HG02623 (cell line): ENCODE data around the gene ALK.

ENCODE experiments used
- ATAC-seq: cut with Tn5 transposase; IDR thresholded peaks from one replicate; pipeline ENCODE4 v1.9.1; 2021; ENCODE audit warnings: moderate library complexity; ENCODE audit not compliant: unreplicated experiment

Gene ALK

DNA sequence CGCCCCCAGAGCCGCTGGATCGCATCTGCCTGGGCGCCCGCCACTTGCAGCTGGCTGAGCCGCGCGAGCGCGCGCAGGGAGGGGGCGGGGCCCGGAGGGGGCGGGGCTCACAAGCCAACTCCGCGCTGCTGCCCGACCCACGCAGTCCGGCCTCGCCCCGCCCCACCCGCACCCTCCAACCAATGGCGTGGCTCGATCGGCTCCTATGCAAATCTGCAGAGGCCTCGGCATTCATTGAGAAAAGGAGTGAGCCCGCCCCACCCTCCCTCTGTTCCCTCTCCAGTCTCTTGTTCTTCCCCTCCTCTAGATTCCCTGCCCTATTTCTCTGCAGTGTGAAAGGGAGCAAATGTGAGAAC, at the start of gene ALK:
Gene ALK (minus strand): TSS at position 27 of the 356 bp plus-strand sequence. CDS start 927 bp downstream, outside the sequence.
- no peak for ATAC-seq

DNA sequence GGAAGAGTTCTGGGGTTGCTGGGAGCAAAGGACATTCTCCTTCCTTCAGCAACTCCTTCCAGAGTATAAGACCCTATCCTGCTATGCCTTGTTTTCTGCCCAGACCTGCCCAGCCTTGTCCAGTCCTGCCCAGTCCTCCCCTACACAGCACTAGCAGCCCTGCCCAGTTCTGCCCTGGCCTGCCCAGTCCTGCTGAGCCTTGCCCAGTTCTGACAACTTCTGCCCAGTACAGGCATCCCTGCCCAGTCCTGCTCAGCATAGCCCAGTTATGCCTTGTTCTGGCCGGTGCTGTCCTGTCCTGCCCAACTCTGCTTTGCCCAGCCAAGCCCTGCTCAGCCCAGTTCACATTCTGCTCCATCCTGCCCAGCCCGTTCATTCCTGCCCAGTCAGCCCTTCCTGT, 44.9 kb upstream of the ALK start:
- ATAC-seq, result no peak

DNA sequence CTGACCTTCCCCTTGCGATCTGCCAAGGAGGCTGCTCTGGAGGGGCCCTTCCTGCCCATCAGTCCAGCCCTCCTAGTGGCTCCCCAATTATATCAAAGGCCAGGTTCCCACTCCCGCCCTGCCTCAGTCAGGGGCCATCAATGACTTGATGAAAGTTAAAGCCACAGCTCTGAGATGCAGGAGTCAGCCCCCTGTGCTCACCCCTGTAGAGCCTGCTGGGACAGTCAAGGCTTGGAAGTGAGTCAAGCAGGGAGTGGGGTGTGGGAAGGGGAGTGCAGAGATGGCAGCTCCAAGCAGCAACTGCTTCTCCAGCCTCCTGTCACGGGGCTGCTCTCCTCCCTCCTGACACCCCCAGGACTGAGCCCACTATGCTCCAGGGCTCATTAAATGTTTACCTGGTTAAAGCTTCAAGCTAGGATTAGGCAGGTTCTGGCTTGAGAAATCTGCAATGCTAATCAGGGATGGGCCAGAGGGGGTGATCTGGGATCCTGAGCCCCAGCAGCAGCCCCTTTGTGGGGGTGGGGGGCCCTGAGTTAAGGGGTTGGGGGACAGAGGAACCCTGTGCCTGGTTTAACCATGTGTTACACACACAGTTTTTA, 42.7 kb upstream of the ALK start:
- no peak for ATAC-seq

DNA sequence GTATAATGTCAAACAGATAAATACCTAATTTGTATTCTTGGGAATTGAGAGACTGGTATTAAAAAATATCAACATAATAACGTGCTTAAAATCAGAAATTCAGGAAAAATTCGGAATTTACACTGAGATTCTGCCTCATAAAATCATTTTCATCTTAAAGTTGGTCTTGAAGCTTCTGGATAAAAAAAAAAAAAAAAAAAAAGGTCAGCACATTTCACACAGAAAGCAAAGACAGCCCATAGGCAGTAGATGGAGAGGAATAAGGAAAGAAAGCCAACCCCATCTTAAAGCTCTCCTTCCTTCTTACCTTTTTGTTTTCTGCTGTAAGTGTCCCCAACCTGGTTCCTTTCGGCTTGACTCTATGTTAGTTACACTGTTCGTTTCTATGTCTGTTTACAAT, 41.5 kb upstream of the ALK start:
- no peak for ATAC-seq

DNA sequence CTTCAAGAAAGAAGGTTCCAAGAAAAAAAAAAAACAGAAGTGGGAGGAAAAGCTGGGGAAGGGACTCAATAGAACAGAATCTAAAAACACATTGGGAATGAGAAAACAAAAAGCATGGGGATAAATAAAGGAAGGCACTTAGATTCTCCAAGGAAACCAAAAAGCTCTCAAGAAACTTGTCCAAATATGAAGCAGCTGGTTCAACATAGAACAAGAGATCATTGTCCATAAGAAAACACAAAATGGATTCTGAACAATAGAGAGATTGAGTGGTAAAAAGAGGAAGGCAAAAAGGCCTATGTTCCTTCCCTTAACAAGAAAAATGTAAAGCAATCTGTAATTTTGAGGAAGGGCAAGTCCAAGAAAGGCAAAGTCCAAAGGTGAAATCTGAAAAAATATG, 32.9 kb upstream of the ALK start:
- no peak for ATAC-seq

DNA sequence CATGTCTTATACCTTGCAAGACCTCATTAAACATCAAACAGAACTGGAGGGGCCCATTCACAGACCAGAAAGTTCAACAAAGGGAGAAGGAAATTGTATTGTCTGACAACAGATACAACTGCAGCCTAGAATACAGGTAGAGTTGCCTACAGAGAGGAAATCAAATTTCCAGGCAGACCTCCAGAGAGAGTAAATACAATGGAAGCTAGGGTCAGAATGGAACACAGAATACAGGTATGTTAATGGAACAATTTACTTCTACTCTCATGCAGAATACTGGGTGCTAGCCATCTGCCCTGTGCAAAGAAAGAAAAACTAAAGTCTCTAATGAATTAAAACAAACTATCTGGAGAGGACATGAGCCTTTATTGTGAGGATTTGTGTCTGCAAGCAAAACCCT, 31.6 kb upstream of the ALK start:
- ATAC-seq, result no peak

DNA sequence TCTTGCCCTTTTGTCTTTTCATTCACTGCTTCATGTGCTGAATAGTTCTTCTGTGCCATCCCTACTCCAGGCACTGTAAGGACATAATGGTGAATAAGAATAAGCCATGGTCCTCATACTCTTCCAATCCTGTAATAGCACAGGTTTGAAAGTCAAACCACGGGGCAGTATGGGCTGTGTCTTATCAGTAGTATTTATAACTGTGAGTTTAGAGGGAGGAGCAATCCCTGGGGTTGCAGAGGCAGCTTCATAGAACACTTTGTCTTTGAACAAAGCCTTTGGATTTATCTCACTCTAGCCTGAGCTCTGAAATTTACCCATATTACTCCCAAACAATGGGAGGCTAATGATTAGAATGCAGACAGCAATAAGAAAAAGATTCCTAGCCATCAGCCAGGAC, 30.2 kb upstream of the ALK start:
- ATAC-seq, result no peak

DNA sequence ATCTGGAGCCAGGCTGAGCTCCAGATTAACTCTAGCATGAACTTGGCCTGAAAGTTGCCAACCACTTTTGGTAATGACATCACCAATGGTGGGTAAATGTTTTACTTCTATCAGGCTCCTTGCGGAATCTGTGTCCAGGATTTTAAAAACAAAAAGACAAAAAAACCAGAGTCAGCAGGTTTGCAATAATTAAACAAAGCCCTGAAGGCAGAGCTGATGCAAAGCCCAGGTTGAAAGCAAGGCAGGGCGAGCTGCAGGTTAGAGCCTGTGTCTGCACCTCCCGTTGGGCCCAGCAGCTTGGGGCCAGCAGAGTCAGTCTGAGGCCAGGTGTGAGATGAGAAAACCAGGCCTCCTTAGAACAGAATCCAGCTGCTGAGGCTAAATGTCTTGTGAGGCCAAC, 29.1 kb upstream of the ALK start:
- no peak for ATAC-seq

DNA sequence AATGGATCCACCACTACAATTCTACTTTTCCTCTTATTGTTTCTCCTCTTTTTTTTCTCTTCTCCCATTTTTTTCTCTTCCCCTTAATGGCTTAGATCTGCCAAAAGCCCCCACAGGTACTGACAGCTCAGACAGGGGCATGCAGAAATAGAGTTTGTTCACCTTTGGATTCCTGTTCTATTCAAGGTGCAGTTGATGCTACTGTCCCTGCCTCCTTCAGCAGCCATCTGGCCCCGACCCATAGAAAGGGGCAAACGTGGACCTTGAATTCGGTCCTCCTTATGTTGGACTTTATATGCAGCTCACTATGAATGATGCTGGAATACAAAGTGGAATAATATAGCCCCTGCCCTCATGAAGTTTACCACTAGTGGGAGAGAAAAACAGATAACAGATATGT, 27.7 kb upstream of the ALK start:
- no peak for ATAC-seq

DNA sequence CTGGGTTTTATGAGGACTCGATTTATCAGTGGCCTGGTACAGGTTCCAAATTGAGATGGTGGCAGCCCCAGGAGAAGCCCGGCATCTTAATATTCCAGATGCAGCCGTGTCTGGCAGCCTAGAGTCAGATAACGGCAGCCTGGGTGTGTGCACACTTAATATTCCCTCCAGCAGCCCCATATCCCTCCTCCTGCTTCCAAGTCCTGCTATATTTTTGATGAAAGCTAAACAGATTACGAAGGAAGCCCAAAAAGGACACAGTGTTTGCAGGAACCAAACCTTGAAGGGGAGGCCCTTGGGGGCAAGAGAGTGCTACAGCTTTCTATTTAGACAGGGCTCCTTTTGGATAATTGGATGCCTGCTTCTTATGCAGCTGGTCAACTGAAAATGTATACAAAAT, 25.1 kb upstream of the ALK start:
- no peak for ATAC-seq

DNA sequence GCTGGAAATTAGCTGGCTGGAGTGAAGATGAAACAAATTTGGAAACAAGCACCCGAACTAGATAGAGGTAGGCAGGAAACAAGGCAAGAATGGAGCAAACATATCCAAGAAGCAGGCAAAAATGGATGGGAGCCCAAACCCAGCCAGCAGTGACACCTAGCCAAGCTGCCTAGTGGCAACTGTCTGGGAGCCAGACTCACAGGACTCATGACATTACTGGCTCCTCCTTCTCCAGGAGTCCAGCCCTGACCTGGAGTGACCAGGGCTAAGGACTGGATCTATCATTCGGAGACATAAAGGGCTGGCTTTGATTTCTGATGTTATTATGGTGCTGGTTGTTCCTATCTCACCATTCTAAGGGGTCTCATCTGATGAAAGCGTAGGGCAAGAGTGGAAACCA, 21.3 kb upstream of the ALK start:
- no peak for ATAC-seq

DNA sequence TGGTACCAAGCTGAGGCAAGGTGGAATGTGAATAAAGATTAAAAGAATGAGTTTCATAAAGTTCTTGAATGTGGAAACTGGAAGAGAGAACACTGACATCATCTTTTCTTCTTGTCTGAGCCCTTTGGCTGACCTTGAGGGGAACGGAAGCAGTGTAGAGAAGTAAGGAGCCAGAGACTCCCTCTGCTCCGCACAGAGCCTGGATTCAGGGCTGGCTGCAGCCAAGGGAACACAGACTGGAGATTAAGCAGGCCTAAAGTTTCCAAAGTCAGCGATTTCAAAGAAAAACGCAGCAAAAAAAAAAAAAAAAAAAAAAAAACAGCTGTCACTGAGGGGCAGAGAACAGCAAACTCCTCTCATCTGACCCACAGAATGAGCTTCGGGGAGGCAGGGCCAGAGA, 19.3 kb upstream of the ALK start:
- no peak for ATAC-seq

DNA sequence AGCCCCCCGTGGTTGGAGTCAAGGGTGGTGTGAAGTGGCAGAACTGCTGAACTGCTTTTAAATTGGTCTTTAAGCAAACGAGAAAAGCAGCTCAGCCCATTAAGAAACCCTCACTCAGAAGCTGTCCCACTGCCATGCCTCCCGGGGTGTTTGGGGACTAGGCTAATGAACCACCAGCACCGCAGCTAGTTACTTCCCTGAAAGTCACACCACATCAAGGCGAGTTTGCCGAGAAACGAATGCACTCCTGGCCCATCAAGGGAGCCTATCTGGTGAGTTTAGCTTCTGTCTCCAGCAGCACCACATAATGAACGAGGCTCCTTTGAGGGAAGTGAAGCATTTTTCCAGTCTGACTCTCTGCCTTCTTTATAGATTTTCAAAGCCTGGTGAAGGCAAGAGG, 14.6 kb upstream of the ALK start:
- ATAC-seq, result no peak

DNA sequence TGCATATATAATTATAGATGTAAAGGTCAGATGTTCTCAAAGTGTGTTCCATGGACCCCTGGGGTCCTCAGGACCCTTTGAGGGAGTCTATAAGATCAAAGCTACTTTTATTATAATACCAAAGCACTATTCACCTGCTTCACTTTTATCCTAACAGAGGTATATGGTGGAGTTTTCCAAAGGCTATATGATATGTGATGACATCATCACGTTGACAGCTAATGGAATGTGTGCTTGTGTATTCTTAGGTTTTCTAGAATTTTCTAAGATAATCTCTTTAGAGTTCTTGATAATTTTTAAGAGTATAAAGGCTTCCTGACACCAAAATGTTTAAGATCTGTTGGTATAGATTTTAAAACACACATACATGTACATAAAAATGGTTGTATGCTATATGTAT, 10.4 kb upstream of the ALK start:
- no peak for ATAC-seq

DNA sequence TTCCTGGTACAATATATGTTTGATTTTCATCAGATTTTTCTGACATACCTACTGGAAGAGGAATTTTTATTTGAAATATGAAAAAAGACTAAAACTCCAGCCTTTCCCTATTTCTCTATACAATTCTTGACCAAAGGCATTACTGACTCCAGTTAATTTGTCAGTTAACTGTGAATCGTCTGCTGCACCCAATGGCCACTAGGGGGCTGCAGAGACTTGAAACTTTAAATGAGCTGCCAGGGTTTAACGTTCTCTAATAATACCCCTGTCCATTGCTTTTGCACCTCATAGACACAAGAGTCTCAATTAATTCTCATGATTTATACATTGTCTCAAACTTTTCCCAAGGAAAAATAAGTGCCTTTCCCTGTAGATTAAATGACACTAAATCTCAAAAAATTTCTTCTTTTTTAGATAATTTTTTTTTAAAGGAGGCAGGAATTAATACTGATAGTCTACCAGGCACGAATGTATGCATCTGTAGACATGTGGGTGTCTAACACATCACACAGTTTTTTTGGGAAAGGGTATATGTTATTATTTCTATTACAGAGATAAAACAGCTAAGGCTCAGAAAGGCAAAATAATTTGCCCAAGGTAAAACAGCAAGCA, 1.8 kb upstream of the ALK start:
- ATAC-seq, result no peak

DNA sequence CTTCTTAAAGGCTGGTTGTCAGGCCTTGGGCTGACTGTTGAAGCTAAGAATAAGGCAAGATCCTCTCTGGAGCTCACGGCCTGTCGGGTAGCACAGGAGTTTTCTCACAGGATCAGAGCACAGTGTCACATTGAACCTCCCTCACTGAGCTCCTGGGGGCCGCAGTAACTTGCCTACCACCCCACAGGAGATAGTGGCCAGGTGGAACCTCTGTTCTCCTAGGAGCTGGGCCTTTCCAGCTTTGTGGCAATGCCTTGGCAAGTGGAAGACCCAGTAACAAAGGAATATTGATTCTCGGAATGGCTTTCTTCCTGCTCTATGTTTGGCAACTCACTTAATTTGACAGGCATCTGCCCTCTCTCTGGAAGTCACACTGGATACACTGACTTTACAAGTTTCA, 1.2 kb upstream of the ALK start:
- no peak for ATAC-seq

DNA sequence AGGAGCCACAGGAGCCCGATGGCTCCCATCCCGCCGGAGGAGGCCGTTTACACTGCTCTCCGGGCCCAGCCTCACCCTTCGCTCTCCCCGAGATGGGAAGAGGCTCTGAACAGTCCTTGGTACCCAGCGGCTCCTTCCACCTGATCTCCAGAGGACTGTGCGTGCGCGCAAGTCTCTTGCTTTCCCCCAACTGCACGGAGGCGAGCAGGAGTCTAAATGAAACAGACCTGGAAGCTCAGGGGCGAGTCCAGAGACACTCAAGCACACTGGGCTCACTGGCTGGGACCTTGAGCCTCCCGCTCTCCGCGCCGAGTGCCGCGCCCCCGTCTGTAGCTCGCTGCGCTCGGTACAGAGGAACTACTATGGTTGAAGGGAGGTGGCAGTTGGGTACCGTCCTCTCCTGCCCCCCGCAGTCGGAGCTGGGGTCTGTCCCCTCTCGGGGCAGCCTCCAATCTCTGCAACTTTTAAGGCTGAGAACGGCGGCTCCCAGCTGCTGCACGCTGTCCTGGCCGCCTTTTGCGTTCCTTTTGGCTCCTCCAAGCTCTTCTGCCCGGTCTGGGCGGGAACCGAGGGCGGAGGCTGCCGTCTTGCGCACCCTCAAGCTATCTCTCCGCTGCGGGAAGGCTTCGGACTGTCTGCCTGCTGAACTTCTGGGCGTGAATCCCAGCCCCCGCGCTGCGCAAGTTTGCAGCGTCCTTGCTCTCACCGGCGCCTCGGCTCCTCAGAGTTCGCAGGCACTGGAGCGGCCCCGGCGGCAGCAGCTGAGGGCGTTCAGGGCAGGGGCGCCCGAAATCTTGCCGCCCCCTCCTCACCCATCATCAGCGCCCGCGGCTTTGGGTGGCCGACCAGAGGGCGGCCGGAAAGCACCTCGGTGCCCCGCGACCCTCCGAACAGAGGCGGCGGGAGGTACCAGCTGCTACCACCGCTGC, 491 bp downstream of the ALK start:
- no peak for ATAC-seq

DNA sequence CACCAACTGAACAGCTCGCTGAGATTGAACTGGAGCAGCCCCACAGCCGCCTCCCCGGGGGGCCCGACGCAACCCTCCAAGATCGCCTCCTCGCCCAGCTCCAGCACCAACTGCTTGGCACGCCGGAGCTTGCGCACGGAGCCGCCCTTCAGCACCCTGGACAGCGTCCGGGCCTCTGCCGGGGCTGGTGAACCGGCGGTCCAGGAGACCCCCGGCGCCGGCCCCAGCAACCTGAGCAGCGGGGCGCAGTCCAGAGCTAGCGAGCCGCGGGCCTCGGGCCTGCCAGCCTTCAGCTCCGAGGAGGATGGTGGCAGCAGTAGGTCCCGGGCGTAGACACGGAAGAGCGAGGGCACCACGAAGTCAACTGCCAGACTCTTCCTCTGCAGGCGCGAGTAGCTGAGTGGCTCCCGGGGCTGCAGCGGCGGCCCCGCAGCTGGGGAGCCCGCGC, 1.2 kb downstream of the ALK start:
- no peak for ATAC-seq

DNA sequence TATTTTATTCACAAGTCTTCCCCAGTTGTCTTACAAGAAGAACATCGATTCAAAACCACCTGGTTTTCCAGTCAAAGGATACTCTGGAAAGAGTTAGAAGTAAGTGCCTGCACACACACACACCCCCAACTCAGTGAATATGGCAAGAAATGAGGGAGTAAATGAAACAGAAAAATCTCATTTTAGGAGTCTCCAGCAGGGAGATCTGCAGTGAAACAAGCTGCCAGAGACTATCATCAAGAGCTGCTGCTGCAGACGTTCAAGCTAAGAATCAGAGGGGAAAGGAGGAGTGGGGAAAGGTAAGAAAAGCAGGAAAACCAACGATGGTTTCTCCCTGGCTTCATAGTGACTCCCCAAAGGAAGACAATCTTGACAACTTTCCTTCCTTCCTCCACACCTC, 2.4 kb downstream of the ALK start:
- ATAC-seq, result no peak

DNA sequence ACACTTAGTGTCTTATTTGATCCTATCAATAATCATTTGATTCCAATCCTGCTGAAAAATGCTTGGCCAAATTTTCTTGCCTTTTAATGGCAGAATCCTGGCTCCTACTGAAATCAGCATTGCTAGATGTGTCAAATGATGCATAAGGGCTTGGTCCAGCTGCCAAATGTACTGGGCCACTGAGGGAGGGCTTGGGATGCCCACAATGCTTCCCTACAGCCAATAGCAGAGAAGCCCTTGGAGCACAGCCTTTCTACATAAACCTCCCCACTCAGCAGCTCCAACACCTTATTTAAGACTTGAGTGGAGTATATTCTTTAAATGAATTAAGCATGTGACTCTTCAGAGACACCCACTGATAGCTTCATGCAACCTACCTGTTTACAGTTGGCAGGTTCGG, 3.6 kb downstream of the ALK start:
- ATAC-seq, result no peak

DNA sequence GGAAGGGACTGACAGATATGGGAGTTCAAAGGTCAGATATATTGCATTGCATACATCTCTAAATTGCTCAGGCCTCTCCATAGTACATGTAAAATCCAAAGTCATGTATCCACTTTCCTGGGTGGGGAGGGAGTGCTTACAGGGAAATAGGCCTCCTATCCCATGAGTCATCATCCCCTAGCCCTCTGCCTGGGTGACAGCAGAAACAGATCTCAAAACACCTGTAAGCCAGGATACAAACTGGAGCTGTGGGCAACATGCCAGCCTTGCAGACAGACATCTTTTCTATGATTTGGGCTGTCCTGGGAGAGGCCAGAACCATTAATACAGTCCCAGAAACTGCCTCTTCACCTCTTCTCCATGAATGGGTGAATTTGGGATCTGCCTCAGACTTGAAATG, 4.8 kb downstream of the ALK start:
- ATAC-seq, result no peak

DNA sequence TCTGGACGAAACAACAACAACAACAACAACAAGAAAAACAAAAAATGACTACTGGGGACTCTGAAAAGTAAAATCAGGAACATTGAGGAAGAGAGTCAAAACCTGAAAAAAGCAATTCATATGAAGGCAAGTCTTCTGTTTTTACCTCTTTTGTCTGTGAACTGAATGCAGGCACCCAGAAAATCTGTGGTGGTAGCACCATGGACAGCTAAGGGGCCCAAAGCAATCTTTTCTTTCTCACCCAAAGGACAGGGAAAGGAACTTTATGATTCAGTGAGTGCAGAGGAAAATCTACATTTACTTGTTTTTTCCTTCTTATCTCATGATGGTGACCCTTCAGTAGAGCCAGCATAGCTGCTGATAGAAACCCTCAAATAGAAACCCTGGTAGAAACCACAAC, 10.4 kb downstream of the ALK start:
- no peak for ATAC-seq
